K562 (cell line): ENCODE measurements around the gene IRAK4. TPM values are rescaled to one million over a fixed set of nuclear protein-coding genes. Genes with fewer than 3 reads are reported as not detected.

Source experiments
- ATAC-seq: fragments of 200-7000 bp; cut with Tn5 transposase; 3 replicates; pipeline ENCODE4 v1.9.1; 2020; ENCODE audit warnings: moderate library complexity
- BruUV-seq: library from RNA; stranded (reverse); fragments of 400-500 nt; replicated peaks from 2 replicates; lab custom pipeline; 2021; lab: Mats Ljungman, UMichigan
- CTCF ChIA-PET: fragments of 300-600 bp; formaldehyde crosslinking; extraction: SDS; loops from one replicate; lab custom pipeline; 2021; ENCODE audit warnings: low intra/inter-chr PET ratio; lab: Yijun Ruan, JAX
- POLR2A ChIA-PET: fragments of 300-600, 350-650 bp; sonication (Branson Sonifier 250); formaldehyde crosslinking; extraction: SDS; loops from one replicate; lab custom pipeline; 2021; ENCODE audit warnings: antibody characterized with exemption, inconsistent platforms; lab: Yijun Ruan, JAX
- DNase-seq, 4 experiments: peaks; one replicate each; pipeline versions ENCODE4 v3.0.0 to v3.0.0-alpha.2; 2011 to 2018; ENCODE audit warnings: low spot score in 3 of 4, mixed read lengths in 3 of 4; ENCODE audit errors: extremely low read depth in 1 of 4
- FAIRE-seq: peaks from 2 replicates; lab custom pipeline; 2011; peaks lifted over from hg19 to GRCh38; lab: Jason Lieb, UNC
- H2AFZ ChIP-seq: 2 replicates; pipeline ENCODE4 v1.6.0; 2011; ENCODE audit warnings: low read depth, low read length, control low read depth, inconsistent platforms
- H3K27ac ChIP-seq: fragments of 200-600 bp; 3 replicates; pipeline ENCODE4 v1.8.0; 2011; ENCODE audit warnings: low read depth, mild to moderate bottlenecking, control low read depth, inconsistent platforms, low read length, moderate library complexity, mixed read lengths; ENCODE audit errors: extremely low read depth
- H3K27me3 ChIP-seq, 2 experiments: fragments of 300-600 bp in 1 of 2; 2 replicates in 1 of 2; 3 replicates in 1 of 2; pipeline versions ENCODE4 v1.6.0 to v1.8.0; 2011; ENCODE audit warnings: inconsistent platforms in 2 of 2, low read length in 2 of 2, mild to moderate bottlenecking in 1 of 2, mixed read lengths in 1 of 2, moderate library complexity in 1 of 2; ENCODE audit not compliant: control insufficient read depth in 2 of 2, insufficient read depth in 2 of 2
- H3K36me3 ChIP-seq: fragments of 300-600 bp; 3 replicates; pipeline ENCODE4 v1.8.0; 2011; ENCODE audit warnings: mild to moderate bottlenecking, low read length, inconsistent platforms; ENCODE audit not compliant: control insufficient read depth, insufficient read depth
- H3K4me1 ChIP-seq, 2 experiments: fragments of 200-600 bp in 1 of 2; replicated peaks in 1 of 2; 2 replicates in 1 of 2; 3 replicates in 1 of 2; pipeline versions ENCODE4 v1.5.1 to v1.8.0; 2011; ENCODE audit warnings: inconsistent platforms in 2 of 2, low read length in 2 of 2, mild to moderate bottlenecking in 1 of 2, mixed read lengths in 1 of 2, moderate library complexity in 1 of 2; ENCODE audit not compliant: control insufficient read depth in 2 of 2, insufficient read depth in 2 of 2
- H3K4me2 ChIP-seq: 2 replicates; pipeline ENCODE4 v1.6.1; 2011; ENCODE audit warnings: low read length, control low read depth, inconsistent platforms, mixed read lengths; ENCODE audit not compliant: insufficient read depth
- H3K4me3 ChIP-seq: fragments of 200-600 bp; sonication (generic), shearing (Covaris generic); 2 replicates; pipeline ENCODE4 v1.5.1; 2016; ENCODE audit warnings: control low read depth, inconsistent platforms
- H3K79me2 ChIP-seq: fragments of 200-600 bp; 3 replicates; pipeline ENCODE4 v1.8.0; 2011; ENCODE audit warnings: low read length, inconsistent platforms; ENCODE audit not compliant: control insufficient read depth, insufficient read depth
- H3K9ac ChIP-seq, 2 experiments: 2 replicates each; pipeline versions ENCODE4 v1.6.0 to v1.6.1; 2011; ENCODE audit warnings: low read depth in 2 of 2, low read length in 2 of 2, control low read depth in 1 of 2, inconsistent platforms in 1 of 2, mild to moderate bottlenecking in 1 of 2, mixed read lengths in 1 of 2; ENCODE audit not compliant: insufficient read depth in 1 of 2
- H3K9me1 ChIP-seq: one replicate; pipeline ENCODE4 v1.6.0; 2011; ENCODE audit warnings: inconsistent platforms, mild to moderate bottlenecking, low read length, moderate library complexity; ENCODE audit not compliant: control insufficient read depth, insufficient read depth
- H3K9me3 ChIP-seq: replicated peaks from 2 replicates; pipeline ENCODE4 v1.5.1; 2011; ENCODE audit warnings: low read depth, low read length, inconsistent platforms; ENCODE audit not compliant: control insufficient read depth, insufficient read depth
- H4K20me1 ChIP-seq: replicated peaks from 2 replicates; pipeline ENCODE4 v1.6.1; 2011; ENCODE audit warnings: low read length, inconsistent platforms, mixed read lengths; ENCODE audit not compliant: control insufficient read depth, insufficient read depth
- DMBX1 ChIP-seq: fragments of 250-450 bp; sonication (Bioruptor Pico); IDR thresholded peaks from 2 replicates; pipeline ENCODE4 v1.8.0; 2022; ENCODE audit warnings: inconsistent platforms, mild to moderate bottlenecking, moderate library complexity, borderline replicate concordance
- EGR1 ChIP-seq: fragments of 450-650 bp; conservative IDR thresholded peaks from 2 replicates; pipeline ENCODE4 v1.6.1; 2017; ENCODE audit warnings: mild to moderate bottlenecking
- EHMT2 ChIP-seq: fragments of 450-650 bp; IDR thresholded peaks from 2 replicates; pipeline ENCODE4 v1.6.1; 2018; ENCODE audit warnings: antibody characterized with exemption
- MCM3 ChIP-seq: fragments of 450-650 bp; IDR thresholded peaks from 2 replicates; pipeline ENCODE4 v1.6.1; 2016
- MTA3 ChIP-seq: fragments of 450-650 bp; formaldehyde crosslinking; IDR thresholded peaks from 2 replicates; pipeline ENCODE4 v1.6.1; 2017; ENCODE audit warnings: mild to moderate bottlenecking, borderline replicate concordance
- NEUROD1 ChIP-seq: fragments of 150-350 bp; IDR thresholded peaks from 2 replicates; pipeline ENCODE4 v1.6.1; 2014; ENCODE audit warnings: borderline replicate concordance, low read length, low read depth; ENCODE audit not compliant: partially characterized antibody
- NFATC3 ChIP-seq: fragments of 450-650 bp; IDR thresholded peaks from 2 replicates; pipeline ENCODE4 v1.6.1; 2017; ENCODE audit warnings: mild to moderate bottlenecking
- RAD21 ChIP-seq, 2 experiments: fragments of 250-450 bp in 1 of 2; fragments of 450-650 bp in 1 of 2; sonication (Bioruptor Pico) in 1 of 2; formaldehyde crosslinking in 1 of 2; IDR thresholded peaks in 1 of 2; conservative IDR thresholded peaks in 1 of 2; 2 replicates each; pipeline versions ENCODE4 v1.4.0 to v1.8.0; 2020 to 2022; ENCODE audit warnings: mild to moderate bottlenecking in 2 of 2, moderate library complexity in 1 of 2
- ZNF551 ChIP-seq: fragments of 250-450 bp; sonication (Bioruptor Pico); IDR thresholded peaks from 2 replicates; pipeline ENCODE4 v1.5.0; 2021; ENCODE audit warnings: mild to moderate bottlenecking, moderate library complexity
- ZNF77 ChIP-seq: fragments of 250-450 bp; sonication (Bioruptor Pico); IDR thresholded peaks from 2 replicates; pipeline ENCODE4 v1.5.0; 2020
- ZNF79 ChIP-seq: fragments of 250-450 bp; sonication (Bioruptor Pico); IDR thresholded peaks from 2 replicates; pipeline ENCODE4 v1.4.0; 2020; ENCODE audit warnings: low read depth, mild to moderate bottlenecking, moderate library complexity
- WGBS: fragments of 100-300 bp; shearing (Covaris generic); methylation state at CpG from one replicate; pipeline ENCODE4 v1.1.6; 2016; ENCODE audit warnings: low coverage, mixed read lengths; ENCODE audit not compliant: insufficient coverage; ENCODE audit errors: missing lambda C conversion rate; 5-methylcytosine and 5-hydroxymethylcytosine counted together
- in situ Hi-C: fragments of 300-500 bp; cut with MboI; formaldehyde crosslinking; loops from 4 replicates; pipeline ENCODE4 v1.15.0; 2018; ENCODE audit warnings: inconsistent platforms, mixed read lengths
- intact Hi-C: fragments of 100-400 bp; cut with micrococcal nuclease; formaldehyde crosslinking; loops from 2 replicates; pipeline ENCODE4 v1.14.2; 2022
- polyA plus RNA-seq, 8 experiments: library from polyadenylated mRNA; depleted of rRNA in 4 of 8; stranded (reverse) in 5 of 8; unstranded in 3 of 8; fragments of >200 nt; fragmentation: Nextera tagmentation in 2 of 8; fragmentation: Illumina TruSeq in 1 of 8; extraction: Ambion mirVana in 2 of 8; extraction: Trizol in 1 of 8; gene quantifications; 2 replicates each; pipeline versions ENCODE4 v1.2.1 to v1.2.3, GENCODE V29; 2011 to 2014; ENCODE audit warnings: inconsistent platforms in 1 of 8, missing spikeins in 1 of 8
- total RNA-seq, 7 experiments: library from RNA; depleted of rRNA in 6 of 7; stranded (reverse); fragments of >200 nt in 6 of 7; fragmentation: Illumina TruSeq in 2 of 7; extraction: Trizol in 2 of 7; gene quantifications; 2 replicates each; pipeline versions ENCODE4 v1.2.1 to v1.2.3, GENCODE V29; 2011 to 2021; ENCODE audit warnings: low replicate concordance in 1 of 7
- TF ChIP-seq, protein P1 (sequence below): sonication (generic); formaldehyde crosslinking; IDR thresholded peaks from 2 replicates; pipeline ENCODE4 v1.8.0; 2022; ENCODE audit warnings: mild to moderate bottlenecking, missing genetic modification reagents
- TF ChIP-seq, protein P2 (sequence below): fragments of 250-450 bp; sonication (Bioruptor Pico); IDR thresholded peaks from 2 replicates; pipeline ENCODE4 v1.4.0; 2020; ENCODE audit warnings: mild to moderate bottlenecking
- TF ChIP-seq, protein P3 (sequence below): fragments of 450-650 bp; IDR thresholded peaks from 2 replicates; pipeline ENCODE4 v1.6.1; 2014; ENCODE audit warnings: low read depth, mild to moderate bottlenecking, moderate library complexity, borderline replicate concordance

The IRAK4 gene
- total and polyA plus RNA-seq, 9 of the 15 experiments (the other 6 are each of a cell fraction or from before 2014, with no cell fraction given) = 10.8 to 34.5 (median 16.0) TPM

DNA sequence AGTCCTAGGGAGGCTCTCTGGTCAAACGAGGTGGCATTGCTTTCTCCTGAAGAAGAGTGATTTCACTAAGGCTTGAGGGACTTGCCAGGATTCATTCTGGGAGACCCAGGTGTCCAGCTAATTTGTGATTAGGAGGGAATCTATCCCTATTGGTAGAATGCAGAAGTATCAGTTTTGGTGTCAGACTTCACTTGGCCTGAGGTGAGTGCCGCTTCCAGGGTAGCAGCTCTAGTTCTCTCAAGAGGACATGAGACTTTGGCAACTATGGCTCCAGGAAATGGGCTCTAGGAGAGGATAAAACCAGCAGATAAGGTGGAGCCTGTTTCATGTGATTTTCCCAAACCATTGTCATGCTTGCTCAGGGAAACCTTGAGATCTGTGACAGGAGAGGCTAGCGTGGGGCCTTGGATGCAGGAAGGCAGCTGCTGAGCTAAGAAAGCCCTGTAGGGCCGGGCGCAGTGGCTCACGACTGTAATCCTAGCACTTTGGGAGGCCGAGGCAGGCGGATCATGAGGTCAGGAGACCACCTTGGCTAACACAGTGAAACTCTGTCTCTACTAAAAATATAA lies 65.5 kb downstream of the IRAK4 start (continued):
- TF ChIP-seq, protein P1, sequence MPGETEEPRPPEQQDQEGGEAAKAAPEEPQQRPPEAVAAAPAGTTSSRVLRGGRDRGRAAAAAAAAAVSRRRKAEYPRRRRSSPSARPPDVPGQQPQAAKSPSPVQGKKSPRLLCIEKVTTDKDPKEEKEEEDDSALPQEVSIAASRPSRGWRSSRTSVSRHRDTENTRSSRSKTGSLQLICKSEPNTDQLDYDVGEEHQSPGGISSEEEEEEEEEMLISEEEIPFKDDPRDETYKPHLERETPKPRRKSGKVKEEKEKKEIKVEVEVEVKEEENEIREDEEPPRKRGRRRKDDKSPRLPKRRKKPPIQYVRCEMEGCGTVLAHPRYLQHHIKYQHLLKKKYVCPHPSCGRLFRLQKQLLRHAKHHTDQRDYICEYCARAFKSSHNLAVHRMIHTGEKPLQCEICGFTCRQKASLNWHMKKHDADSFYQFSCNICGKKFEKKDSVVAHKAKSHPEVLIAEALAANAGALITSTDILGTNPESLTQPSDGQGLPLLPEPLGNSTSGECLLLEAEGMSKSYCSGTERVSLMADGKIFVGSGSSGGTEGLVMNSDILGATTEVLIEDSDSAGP (CRISPR knock-in tag) = no peak
- TF ChIP-seq DMBX1 (no peak), RAD21 (CRISPR knock-in tag; conservative IDR thresholded peaks at IDR 0.05 in 1 of 2, IDR thresholded peaks at IDR 0.05 in 1 of 2) (no peak), MTA3 (no peak), ZNF551 (CRISPR knock-in tag) (no peak)

DNA sequence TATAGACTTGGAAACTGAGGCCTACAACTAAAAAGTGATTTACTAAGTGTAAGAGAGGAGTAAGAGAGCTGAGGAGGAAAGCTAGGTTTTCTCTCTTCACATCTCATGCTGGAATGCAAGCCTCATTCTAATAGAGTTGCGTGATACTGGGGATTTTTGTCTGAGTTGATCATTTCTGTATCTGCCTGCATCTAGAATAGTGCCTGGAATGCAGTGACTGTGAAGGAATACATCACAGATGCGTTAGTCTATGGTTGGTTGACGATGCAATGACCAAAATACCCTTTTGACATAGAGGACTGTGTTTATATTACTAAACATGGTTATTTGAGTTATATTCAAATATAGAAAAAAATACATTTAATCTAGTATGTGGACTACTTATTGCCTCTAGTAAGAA lies 67.9 kb downstream of the IRAK4 start:
- FAIRE-seq = no peak
- no peaks in the 10 kb centered on the region for H3K9me3 ChIP-seq
- no peak overlapping the region for H2AFZ ChIP-seq
- H3K4me1 ChIP-seq = peaks cover 0 to 3% of the 10 kb centered on the region in 2 experiments; a peak in 1 of 5 replicates
- no peaks in the 10 kb centered on the region for H3K36me3 ChIP-seq
- no peak overlapping the region for H3K9ac ChIP-seq
- no TSS peak for BruUV-seq
- H3K4me3 ChIP-seq = no peak overlapping the region
- DNase-seq = no peak
- H3K79me2 ChIP-seq = no peaks in the 10 kb centered on the region
- ChIA-PET CTCF (no interaction called here), POLR2A (interaction anchor here (1.0 kb wide), 1 partner anchor 22 kb away, joined by 4 read pairs; no protein-coding TSS in a partner anchor)
- H3K4me2 ChIP-seq = no peak overlapping the region
- intact Hi-C loops (no loop called here), in situ Hi-C loops (no loop called here)
- H3K27ac ChIP-seq = no peak overlapping the region
- 2% methylated on average over 3 of the region's 3 CpGs for WGBS
- H4K20me1 ChIP-seq = no peaks in the 10 kb centered on the region
- no peaks in the 10 kb centered on the region; a peak in 2 of 5 replicates for H3K27me3 ChIP-seq
- no peaks in the 10 kb centered on the region for H3K9me1 ChIP-seq
- ATAC-seq = no peak
- no peak for TF ChIP-seq ZNF79 (CRISPR knock-in tag)
- no peak for TF ChIP-seq NFATC3
- no peak for TF ChIP-seq EGR1
- no peak for TF ChIP-seq EHMT2
- no peak for TF ChIP-seq DMBX1
- no peak for TF ChIP-seq MCM3
- TF ChIP-seq, protein P2, sequence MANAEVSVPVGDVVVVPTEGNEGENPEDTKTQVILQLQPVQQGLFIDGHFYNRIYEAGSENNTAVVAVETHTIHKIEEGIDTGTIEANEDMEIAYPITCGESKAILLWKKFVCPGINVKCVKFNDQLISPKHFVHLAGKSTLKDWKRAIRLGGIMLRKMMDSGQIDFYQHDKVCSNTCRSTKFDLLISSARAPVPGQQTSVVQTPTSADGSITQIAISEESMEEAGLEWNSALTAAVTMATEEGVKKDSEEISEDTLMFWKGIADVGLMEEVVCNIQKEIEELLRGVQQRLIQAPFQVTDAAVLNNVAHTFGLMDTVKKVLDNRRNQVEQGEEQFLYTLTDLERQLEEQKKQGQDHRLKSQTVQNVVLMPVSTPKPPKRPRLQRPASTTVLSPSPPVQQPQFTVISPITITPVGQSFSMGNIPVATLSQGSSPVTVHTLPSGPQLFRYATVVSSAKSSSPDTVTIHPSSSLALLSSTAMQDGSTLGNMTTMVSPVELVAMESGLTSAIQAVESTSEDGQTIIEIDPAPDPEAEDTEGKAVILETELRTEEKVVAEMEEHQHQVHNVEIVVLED (CRISPR knock-in tag) = no peak
- TF ChIP-seq, protein P3, sequence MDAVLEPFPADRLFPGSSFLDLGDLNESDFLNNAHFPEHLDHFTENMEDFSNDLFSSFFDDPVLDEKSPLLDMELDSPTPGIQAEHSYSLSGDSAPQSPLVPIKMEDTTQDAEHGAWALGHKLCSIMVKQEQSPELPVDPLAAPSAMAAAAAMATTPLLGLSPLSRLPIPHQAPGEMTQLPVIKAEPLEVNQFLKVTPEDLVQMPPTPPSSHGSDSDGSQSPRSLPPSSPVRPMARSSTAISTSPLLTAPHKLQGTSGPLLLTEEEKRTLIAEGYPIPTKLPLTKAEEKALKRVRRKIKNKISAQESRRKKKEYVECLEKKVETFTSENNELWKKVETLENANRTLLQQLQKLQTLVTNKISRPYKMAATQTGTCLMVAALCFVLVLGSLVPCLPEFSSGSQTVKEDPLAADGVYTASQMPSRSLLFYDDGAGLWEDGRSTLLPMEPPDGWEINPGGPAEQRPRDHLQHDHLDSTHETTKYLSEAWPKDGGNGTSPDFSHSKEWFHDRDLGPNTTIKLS = no peak
- no peak for TF ChIP-seq ZNF77 (CRISPR knock-in tag)
- TF ChIP-seq NEUROD1 = no peak
